SKM-1 treated with dmso at 0.1 percent for 144 hours (cell line): Measurements from ENCODE around the gene C6orf15.
A peak's percentile ranks its signal among the peaks of the same experiment; 100 is the strongest.
"Not testable (repeated sequence)": the region's sequence is repeated elsewhere in the genome, so short reads cannot be mapped to it uniquely, and the experiment has no call there.

ENCODE experiments used
- DNase-seq: peaks from one replicate; lab custom pipeline; 2025; ENCODE audit not compliant: unreplicated experiment; lab: John Stamatoyannopoulos, UW

Gene C6orf15

GRCh38 chr6:31070711-31071197 is 41.6 kb downstream of the C6orf15 start:
- DNase-seq = no peak

- DNase-seq = peak; percentile 54
Observed at GRCh38 chr6:31068669-31069340, 43.6 kb downstream of the C6orf15 start.

GRCh38 chr6:31067891-31068668 is 44.3 kb downstream of the C6orf15 start:
- not testable (repeated sequence) for DNase-seq

- not testable (repeated sequence) for DNase-seq
Observed at GRCh38 chr6:31067028-31067427, 45.3 kb downstream of the C6orf15 start.

- DNase-seq = no peak
Observed at GRCh38 chr6:31065556-31065955, 46.8 kb downstream of the C6orf15 start.

GRCh38 chr6:31063906-31064435 is 48.4 kb downstream of the C6orf15 start:
- no peak for DNase-seq
